SK-N-SH treated with all-trans-retinoic acid at 6 μM for 48 hours (cell line): ENCODE data around the gene SP7.
A peak's percentile ranks its signal among the peaks of the same experiment; 100 is the strongest.

Source experiments
- ATAC-seq: fragments of 200-7000 bp; cut with Tn5 transposase; 3 replicates; pipeline ENCODE4 v1.9.1; 2020; ENCODE audit warnings: mild to moderate bottlenecking, moderate library complexity
- BACH2 ChIP-seq: fragments of 250-450 bp; sonication (Bioruptor Pico); IDR thresholded peaks from 2 replicates; pipeline ENCODE4 v1.9.0; 2021; ENCODE audit warnings: mild to moderate bottlenecking, borderline replicate concordance
- CSDC2 ChIP-seq: fragments of 250-450 bp; sonication (Bioruptor Pico); IDR thresholded peaks from 2 replicates; pipeline ENCODE4 v1.5.0; 2020; ENCODE audit warnings: mild to moderate bottlenecking, moderate library complexity
- ESRRG ChIP-seq: fragments of 250-450 bp; sonication (Bioruptor Pico); IDR thresholded peaks from 2 replicates; pipeline ENCODE4 v1.6.1; 2021; ENCODE audit warnings: mild to moderate bottlenecking
- GLIS3 ChIP-seq: fragments of 250-450 bp; sonication (Bioruptor Pico); IDR thresholded peaks from 2 replicates; pipeline ENCODE4 v1.5.0; 2020; ENCODE audit warnings: mild to moderate bottlenecking, moderate library complexity
- ISL1 ChIP-seq: fragments of 250-450 bp; sonication (Bioruptor Pico); IDR thresholded peaks from 2 replicates; pipeline ENCODE4 v2.1.2; 2022; ENCODE audit warnings: mild to moderate bottlenecking, moderate library complexity
- OSR1 ChIP-seq: fragments of 250-450 bp; sonication (Bioruptor Pico); IDR thresholded peaks from 2 replicates; pipeline ENCODE4 v1.8.0; 2022; ENCODE audit warnings: moderate library complexity, mild to moderate bottlenecking, inconsistent platforms
- PPARA ChIP-seq: fragments of 250-450 bp; sonication (Bioruptor Pico); IDR thresholded peaks from 2 replicates; pipeline ENCODE4 v1.5.0; 2020; ENCODE audit warnings: mild to moderate bottlenecking, borderline replicate concordance
- RARB ChIP-seq: fragments of 250-450 bp; sonication (Bioruptor Pico); IDR thresholded peaks from 2 replicates; pipeline ENCODE4 v1.8.0; 2021; ENCODE audit warnings: mild to moderate bottlenecking, moderate library complexity
- SNAI2 ChIP-seq: fragments of 250-450 bp; sonication (Bioruptor Pico); IDR thresholded peaks from 2 replicates; pipeline ENCODE4 v1.5.0; 2020; ENCODE audit warnings: mild to moderate bottlenecking, moderate library complexity
- TCF4 ChIP-seq: fragments of 250-450 bp; sonication (Bioruptor Pico); IDR thresholded peaks from 2 replicates; pipeline ENCODE4 v1.8.0; 2021; ENCODE audit warnings: mild to moderate bottlenecking, moderate library complexity, borderline replicate concordance
- TOX ChIP-seq: fragments of 250-450 bp; sonication (Bioruptor Pico); IDR thresholded peaks from 2 replicates; pipeline ENCODE4 v1.8.0; 2021; ENCODE audit warnings: mild to moderate bottlenecking, moderate library complexity, borderline replicate concordance
- ZC3H10 ChIP-seq: fragments of 250-450 bp; sonication (Bioruptor Pico); IDR thresholded peaks from 2 replicates; pipeline ENCODE4 v1.5.1; 2021; ENCODE audit warnings: mild to moderate bottlenecking, moderate library complexity
- ZFP3 ChIP-seq: fragments of 250-450 bp; sonication (Bioruptor Pico); IDR thresholded peaks from 2 replicates; pipeline ENCODE4 v1.5.0; 2020; ENCODE audit warnings: mild to moderate bottlenecking, moderate library complexity
- ZFP30 ChIP-seq: fragments of 450-650 bp; formaldehyde crosslinking; IDR thresholded peaks from 2 replicates; pipeline ENCODE4 v1.5.0; 2022; ENCODE audit warnings: mild to moderate bottlenecking, moderate library complexity
- ZNF565 ChIP-seq: fragments of 450-650 bp; formaldehyde crosslinking; conservative IDR thresholded peaks from 2 replicates; pipeline ENCODE4 v1.5.0; 2020; ENCODE audit warnings: low read depth, mild to moderate bottlenecking, moderate library complexity
- ZNF70 ChIP-seq: fragments of 450-650 bp; formaldehyde crosslinking; IDR thresholded peaks from 2 replicates; pipeline ENCODE4 v1.5.0; 2020; ENCODE audit warnings: mild to moderate bottlenecking, moderate library complexity
- ZNF8 ChIP-seq: fragments of 450-650 bp; formaldehyde crosslinking; IDR thresholded peaks from 2 replicates; pipeline ENCODE4 v1.5.0; 2020; ENCODE audit warnings: mild to moderate bottlenecking, moderate library complexity
- TF ChIP-seq, protein P1 (sequence below): fragments of 250-450 bp; sonication (Bioruptor Pico); IDR thresholded peaks from 2 replicates; pipeline ENCODE4 v1.8.0; 2020; ENCODE audit warnings: mild to moderate bottlenecking, moderate library complexity, borderline replicate concordance
- TF ChIP-seq, protein P2 (sequence below): fragments of 250-450 bp; sonication (Bioruptor Pico); IDR thresholded peaks from 2 replicates; pipeline ENCODE4 v1.5.1; 2021; ENCODE audit warnings: mild to moderate bottlenecking, moderate library complexity
- TF ChIP-seq, protein P3 (sequence below): fragments of 250-450 bp; sonication (Bioruptor Pico); IDR thresholded peaks from 2 replicates; pipeline ENCODE4 v1.5.0; 2020; ENCODE audit warnings: mild to moderate bottlenecking, moderate library complexity
- TF ChIP-seq, protein P4 (sequence below): fragments of 250-450 bp; sonication (Bioruptor Pico); IDR thresholded peaks from 2 replicates; pipeline ENCODE4 v1.5.1; 2020; ENCODE audit warnings: low read depth, mild to moderate bottlenecking, moderate library complexity
- TF ChIP-seq, protein P5 (sequence below): fragments of 250-450 bp; sonication (Bioruptor Pico); IDR thresholded peaks from 2 replicates; pipeline ENCODE4 v1.8.0; 2021; ENCODE audit warnings: low read depth, mild to moderate bottlenecking, moderate library complexity, borderline replicate concordance

Gene SP7

DNA sequence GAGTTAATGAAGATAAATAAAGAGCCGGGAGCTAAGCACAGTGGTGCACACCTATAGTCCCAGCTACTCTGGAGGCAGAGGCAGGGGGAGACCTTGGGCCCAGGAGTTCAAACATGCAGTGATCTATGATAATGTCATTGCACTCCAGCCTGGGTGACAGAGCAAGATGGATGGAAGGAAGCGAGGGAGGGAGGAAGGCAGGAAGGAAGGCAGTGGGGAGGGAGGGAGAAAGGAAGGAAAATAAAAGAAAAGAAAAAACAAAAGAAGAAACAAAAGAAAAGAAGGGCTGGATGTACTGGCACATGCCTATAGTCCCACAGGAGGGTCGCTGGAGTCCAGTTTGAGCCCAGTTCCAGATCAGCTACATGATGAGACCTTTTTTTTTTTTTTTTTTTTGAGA, 19.0 kb upstream of the SP7 start (continued):
- TF ChIP-seq, protein P1, sequence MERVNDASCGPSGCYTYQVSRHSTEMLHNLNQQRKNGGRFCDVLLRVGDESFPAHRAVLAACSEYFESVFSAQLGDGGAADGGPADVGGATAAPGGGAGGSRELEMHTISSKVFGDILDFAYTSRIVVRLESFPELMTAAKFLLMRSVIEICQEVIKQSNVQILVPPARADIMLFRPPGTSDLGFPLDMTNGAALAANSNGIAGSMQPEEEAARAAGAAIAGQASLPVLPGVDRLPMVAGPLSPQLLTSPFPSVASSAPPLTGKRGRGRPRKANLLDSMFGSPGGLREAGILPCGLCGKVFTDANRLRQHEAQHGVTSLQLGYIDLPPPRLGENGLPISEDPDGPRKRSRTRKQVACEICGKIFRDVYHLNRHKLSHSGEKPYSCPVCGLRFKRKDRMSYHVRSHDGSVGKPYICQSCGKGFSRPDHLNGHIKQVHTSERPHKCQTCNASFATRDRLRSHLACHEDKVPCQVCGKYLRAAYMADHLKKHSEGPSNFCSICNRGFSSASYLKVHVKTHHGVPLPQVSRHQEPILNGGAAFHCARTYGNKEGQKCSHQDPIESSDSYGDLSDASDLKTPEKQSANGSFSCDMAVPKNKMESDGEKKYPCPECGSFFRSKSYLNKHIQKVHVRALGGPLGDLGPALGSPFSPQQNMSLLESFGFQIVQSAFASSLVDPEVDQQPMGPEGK (CRISPR knock-in tag), result no peak
- TF ChIP-seq ZFP30 (CRISPR knock-in tag), result no peak
- no peak for TF ChIP-seq CSDC2
- TF ChIP-seq ESRRG (CRISPR knock-in tag), result no peak
- no peak for TF ChIP-seq SNAI2 (CRISPR knock-in tag)
- TF ChIP-seq, all 23 proteins: peak for 0

DNA sequence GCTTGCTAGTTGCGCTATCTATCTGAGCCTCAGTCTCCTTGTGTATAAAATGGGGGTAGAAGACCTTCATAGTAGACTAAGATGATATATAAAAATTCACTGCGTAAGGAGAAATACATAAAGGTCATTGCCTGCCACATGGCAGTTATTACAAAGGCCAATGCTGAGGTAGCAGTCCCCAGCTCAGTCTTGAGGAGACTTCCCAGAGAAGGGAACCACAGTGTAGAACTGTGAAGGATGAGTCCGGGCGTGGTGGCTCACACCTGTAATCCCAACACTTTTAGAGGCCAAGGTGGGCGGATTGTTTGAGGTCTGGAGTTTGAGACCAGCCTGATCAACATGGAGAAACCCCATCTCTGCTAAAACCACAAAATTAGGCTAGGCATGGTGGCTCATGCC, 17.1 kb upstream of the SP7 start:
- no peak for ATAC-seq
- TF ChIP-seq ZNF565 (CRISPR knock-in tag) (no peak), TCF4 (CRISPR knock-in tag) (no peak)
- TF ChIP-seq, protein P2, sequence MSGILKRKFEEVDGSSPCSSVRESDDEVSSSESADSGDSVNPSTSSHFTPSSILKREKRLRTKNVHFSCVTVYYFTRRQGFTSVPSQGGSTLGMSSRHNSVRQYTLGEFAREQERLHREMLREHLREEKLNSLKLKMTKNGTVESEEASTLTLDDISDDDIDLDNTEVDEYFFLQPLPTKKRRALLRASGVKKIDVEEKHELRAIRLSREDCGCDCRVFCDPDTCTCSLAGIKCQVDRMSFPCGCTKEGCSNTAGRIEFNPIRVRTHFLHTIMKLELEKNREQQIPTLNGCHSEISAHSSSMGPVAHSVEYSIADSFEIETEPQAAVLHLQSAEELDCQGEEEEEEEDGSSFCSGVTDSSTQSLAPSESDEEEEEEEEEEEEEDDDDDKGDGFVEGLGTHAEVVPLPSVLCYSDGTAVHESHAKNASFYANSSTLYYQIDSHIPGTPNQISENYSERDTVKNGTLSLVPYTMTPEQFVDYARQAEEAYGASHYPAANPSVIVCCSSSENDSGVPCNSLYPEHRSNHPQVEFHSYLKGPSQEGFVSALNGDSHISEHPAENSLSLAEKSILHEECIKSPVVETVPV (CRISPR knock-in tag), result no peak
- TF ChIP-seq, protein P1 (CRISPR knock-in tag), result no peak

DNA sequence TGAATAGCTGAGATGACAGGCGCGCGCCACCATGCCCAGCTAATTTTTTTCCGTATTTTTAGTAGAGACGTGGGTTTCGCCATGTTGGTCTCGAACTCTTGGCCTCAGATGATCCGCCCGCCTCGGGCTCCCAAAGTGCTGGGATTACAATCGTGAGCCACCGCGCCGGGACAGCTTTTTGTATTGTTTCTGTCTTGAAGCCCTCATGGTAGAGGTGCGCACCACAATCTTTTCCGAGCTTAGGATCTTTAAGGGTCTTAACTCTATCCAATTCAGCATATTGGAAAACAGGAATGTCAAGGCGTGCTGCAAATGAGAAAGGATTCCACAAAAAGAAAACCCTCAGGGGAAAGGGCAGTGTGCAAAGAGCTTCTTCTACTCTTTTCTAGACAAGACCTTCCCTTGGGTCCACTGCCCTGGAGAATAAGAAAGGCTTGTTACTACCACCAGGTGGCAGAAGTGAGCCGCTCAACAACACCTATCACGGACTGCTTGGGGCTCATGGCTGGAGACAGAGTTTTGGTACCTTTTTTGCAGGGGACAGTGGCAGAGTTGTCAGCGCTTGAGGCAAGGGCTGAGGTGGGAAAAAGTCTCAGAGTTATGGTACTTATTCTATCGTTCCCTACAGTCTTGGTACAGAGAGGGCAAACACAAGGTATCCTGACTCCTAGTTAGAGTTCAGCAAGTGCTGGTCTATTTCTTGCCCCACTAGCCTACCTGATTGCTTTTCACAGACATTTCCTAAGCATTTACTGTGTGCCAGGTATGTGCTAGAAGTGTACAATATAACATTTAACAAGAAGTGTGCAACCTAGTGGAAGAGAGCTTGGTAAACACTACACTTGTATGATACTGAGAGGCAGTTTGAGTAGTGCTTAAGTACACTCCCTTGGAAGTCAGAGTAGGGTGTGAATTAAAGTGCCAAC, 16.4 kb upstream of the SP7 start:
- peak; percentile 100 for ATAC-seq
- TF ChIP-seq OSR1 (CRISPR knock-in tag), result no peak
- TF ChIP-seq SNAI2 (CRISPR knock-in tag), result no peak
- TF ChIP-seq RARB (CRISPR knock-in tag), result no peak
- no peak for TF ChIP-seq TCF4 (CRISPR knock-in tag)
- no peak for TF ChIP-seq GLIS3 (CRISPR knock-in tag)
- TF ChIP-seq ESRRG (CRISPR knock-in tag), result no peak
- TF ChIP-seq, protein P1 (CRISPR knock-in tag), result no peak
- TF ChIP-seq ZNF8 (CRISPR knock-in tag), result no peak
- TF ChIP-seq ZNF565 (CRISPR knock-in tag), result no peak
- TF ChIP-seq ZFP3 (CRISPR knock-in tag), result no peak
- TF ChIP-seq, protein P3, sequence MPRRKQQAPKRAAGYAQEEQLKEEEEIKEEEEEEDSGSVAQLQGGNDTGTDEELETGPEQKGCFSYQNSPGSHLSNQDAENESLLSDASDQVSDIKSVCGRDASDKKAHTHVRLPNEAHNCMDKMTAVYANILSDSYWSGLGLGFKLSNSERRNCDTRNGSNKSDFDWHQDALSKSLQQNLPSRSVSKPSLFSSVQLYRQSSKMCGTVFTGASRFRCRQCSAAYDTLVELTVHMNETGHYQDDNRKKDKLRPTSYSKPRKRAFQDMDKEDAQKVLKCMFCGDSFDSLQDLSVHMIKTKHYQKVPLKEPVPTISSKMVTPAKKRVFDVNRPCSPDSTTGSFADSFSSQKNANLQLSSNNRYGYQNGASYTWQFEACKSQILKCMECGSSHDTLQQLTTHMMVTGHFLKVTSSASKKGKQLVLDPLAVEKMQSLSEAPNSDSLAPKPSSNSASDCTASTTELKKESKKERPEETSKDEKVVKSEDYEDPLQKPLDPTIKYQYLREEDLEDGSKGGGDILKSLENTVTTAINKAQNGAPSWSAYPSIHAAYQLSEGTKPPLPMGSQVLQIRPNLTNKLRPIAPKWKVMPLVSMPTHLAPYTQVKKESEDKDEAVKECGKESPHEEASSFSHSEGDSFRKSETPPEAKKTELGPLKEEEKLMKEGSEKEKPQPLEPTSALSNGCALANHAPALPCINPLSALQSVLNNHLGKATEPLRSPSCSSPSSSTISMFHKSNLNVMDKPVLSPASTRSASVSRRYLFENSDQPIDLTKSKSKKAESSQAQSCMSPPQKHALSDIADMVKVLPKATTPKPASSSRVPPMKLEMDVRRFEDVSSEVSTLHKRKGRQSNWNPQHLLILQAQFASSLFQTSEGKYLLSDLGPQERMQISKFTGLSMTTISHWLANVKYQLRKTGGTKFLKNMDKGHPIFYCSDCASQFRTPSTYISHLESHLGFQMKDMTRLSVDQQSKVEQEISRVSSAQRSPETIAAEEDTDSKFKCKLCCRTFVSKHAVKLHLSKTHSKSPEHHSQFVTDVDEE (CRISPR knock-in tag), result no peak
- no peak for TF ChIP-seq BACH2
- no peak for TF ChIP-seq ZNF70
- TF ChIP-seq ZC3H10 (CRISPR knock-in tag), result no peak
- TF ChIP-seq, protein P4, sequence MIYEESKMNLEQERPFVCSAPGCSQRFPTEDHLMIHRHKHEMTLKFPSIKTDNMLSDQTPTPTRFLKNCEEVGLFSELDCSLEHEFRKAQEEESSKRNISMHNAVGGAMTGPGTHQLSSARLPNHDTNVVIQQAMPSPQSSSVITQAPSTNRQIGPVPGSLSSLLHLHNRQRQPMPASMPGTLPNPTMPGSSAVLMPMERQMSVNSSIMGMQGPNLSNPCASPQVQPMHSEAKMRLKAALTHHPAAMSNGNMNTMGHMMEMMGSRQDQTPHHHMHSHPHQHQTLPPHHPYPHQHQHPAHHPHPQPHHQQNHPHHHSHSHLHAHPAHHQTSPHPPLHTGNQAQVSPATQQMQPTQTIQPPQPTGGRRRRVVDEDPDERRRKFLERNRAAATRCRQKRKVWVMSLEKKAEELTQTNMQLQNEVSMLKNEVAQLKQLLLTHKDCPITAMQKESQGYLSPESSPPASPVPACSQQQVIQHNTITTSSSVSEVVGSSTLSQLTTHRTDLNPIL (CRISPR knock-in tag), result no peak
- TF ChIP-seq, protein P5, sequence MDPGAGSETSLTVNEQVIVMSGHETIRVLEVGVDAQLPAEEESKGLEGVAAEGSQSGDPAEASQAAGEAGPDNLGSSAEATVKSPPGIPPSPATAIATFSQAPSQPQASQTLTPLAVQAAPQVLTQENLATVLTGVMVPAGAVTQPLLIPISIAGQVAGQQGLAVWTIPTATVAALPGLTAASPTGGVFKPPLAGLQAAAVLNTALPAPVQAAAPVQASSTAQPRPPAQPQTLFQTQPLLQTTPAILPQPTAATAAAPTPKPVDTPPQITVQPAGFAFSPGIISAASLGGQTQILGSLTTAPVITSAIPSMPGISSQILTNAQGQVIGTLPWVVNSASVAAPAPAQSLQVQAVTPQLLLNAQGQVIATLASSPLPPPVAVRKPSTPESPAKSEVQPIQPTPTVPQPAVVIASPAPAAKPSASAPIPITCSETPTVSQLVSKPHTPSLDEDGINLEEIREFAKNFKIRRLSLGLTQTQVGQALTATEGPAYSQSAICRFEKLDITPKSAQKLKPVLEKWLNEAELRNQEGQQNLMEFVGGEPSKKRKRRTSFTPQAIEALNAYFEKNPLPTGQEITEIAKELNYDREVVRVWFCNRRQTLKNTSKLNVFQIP (CRISPR knock-in tag), result no peak
- TF ChIP-seq PPARA, result no peak
- no peak for TF ChIP-seq TOX (CRISPR knock-in tag)
- TF ChIP-seq ZFP30 (CRISPR knock-in tag), result no peak
- TF ChIP-seq ISL1 (CRISPR knock-in tag), result no peak
